NCI-H187 (cell line): ENCODE data around the gene TMPRSS13.

Experiments
- DNase-seq, 2 experiments: peaks; one replicate each; lab custom pipeline; 2025; lab: John Stamatoyannopoulos, UW

Gene TMPRSS13

GRCh38 chr11:117852309-117852708 lies 76.9 kb downstream of the TMPRSS13 start:
- no peak for DNase-seq

DNA sequence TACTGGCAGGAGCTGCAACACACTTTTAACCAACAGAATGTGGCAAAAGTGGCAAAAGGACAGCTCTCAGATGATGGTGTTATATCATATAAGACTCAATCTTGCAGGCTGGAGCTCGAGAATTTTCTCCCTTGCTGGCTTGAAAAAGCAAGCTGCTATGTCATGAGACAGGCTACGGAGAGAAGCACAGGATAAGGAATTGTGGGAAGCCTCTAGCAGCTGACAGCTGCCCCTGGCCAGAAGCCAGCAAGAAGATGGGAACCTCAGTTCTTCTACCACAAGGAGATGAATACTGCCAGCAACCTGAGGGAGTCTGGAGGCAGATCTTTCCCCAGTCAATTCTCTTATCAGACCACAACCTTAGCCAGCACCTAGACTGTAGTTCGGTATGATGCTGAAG lies 77.3 kb downstream of the TMPRSS13 start:
- no peak for DNase-seq

- DNase-seq: no peak
These were observed 78.1 kb downstream of the TMPRSS13 start for GRCh38 chr11:117851106-117851505.
